Measurements from ENCODE around the gene STK35. TPM values are rescaled to one million over a fixed set of nuclear protein-coding genes. Genes with fewer than 3 reads are reported as not detected.

The STK35 gene
- total RNA-seq, 1 experiment from 2014 or later = 38.2 TPM

GRCh38 chr20:2176946-2177345 is 75.3 kb downstream of the STK35 start:
- TF ChIP-seq CTCF (conservative IDR thresholded peaks at IDR 0.05; ENCODE audit: low read depth, low read length) (no peak), EZH2 (IDR thresholded peaks at IDR 0.05; ENCODE audit: borderline replicate concordance, low read depth, low read length, poor library complexity, severe bottlenecking) (no peak)
- no TSS peak for BruUV-seq (replicated peaks)
- no peak for DNase-seq (ENCODE audit: low spot score)
- no peak overlapping the region for H3K27ac ChIP-seq (ENCODE audit: low read depth, low read length, poor library complexity, severe bottlenecking)
- intact Hi-C loops (cut with micrococcal nuclease; ENCODE audit: unreplicated experiment) = loop anchor here (10.0 kb wide), 1 partner anchor 372 kb away; no protein-coding TSS in a partner anchor
- H3K4me3 ChIP-seq (ENCODE audit: low read depth, low read length, poor library complexity, severe bottlenecking) = no peak overlapping the region
- H3K27me3 ChIP-seq (replicated peaks; ENCODE audit: insufficient read depth, low read depth, low read length, poor library complexity) = no peaks in the 10 kb centered on the region
- no peaks in the 10 kb centered on the region for H3K9me3 ChIP-seq (ENCODE audit: low read depth, low read length, poor library complexity, severe bottlenecking)
- ChIA-PET POLR2A (ENCODE audit: low non-redundant PET) (no interaction called here), CTCF (no interaction called here)
- no peaks in the 10 kb centered on the region for H3K4me1 ChIP-seq (ENCODE audit: insufficient read depth, low read length, poor library complexity, severe bottlenecking)
- H3K36me3 ChIP-seq (ENCODE audit: insufficient read depth, low read length, poor library complexity, severe bottlenecking) = no peaks in the 10 kb centered on the region

- Histone ChIP-seq H3K4me3 (ENCODE audit: low read depth, low read length, poor library complexity, severe bottlenecking) (no peak overlapping the region), H3K27ac (ENCODE audit: low read depth, low read length, poor library complexity, severe bottlenecking) (no peak overlapping the region), H3K4me1 (ENCODE audit: insufficient read depth, low read length, poor library complexity, severe bottlenecking) (no peaks in the 10 kb centered on the region), H3K36me3 (ENCODE audit: insufficient read depth, low read length, poor library complexity, severe bottlenecking) (no peaks in the 10 kb centered on the region), H3K9me3 (ENCODE audit: low read depth, low read length, poor library complexity, severe bottlenecking) (no peaks in the 10 kb centered on the region), H3K27me3 (replicated peaks; ENCODE audit: insufficient read depth, low read depth, low read length, poor library complexity) (no peaks in the 10 kb centered on the region)
- ChIA-PET POLR2A (ENCODE audit: low non-redundant PET) (interaction anchor here (0.7 kb wide), 1 partner anchor 229 kb away, joined by 3 read pairs; no protein-coding TSS in a partner anchor), CTCF (no interaction called here)
- intact Hi-C loops (cut with micrococcal nuclease; ENCODE audit: unreplicated experiment) = loop anchor here (10.0 kb wide), 1 partner anchor 374 kb away; no protein-coding TSS in a partner anchor
- no TSS peak for BruUV-seq (replicated peaks)
- no peak for DNase-seq (ENCODE audit: low spot score)
- TF ChIP-seq CTCF (conservative IDR thresholded peaks at IDR 0.05; ENCODE audit: low read depth, low read length) (no peak), EZH2 (IDR thresholded peaks at IDR 0.05; ENCODE audit: borderline replicate concordance, low read depth, low read length, poor library complexity, severe bottlenecking) (no peak)
Measured at GRCh38 chr20:2178318-2179232, 76.9 kb downstream of the STK35 start.

- no TSS peak for BruUV-seq (replicated peaks)
- TF ChIP-seq CTCF (conservative IDR thresholded peaks at IDR 0.05; ENCODE audit: low read depth, low read length) (no peak), EZH2 (IDR thresholded peaks at IDR 0.05; ENCODE audit: borderline replicate concordance, low read depth, low read length, poor library complexity, severe bottlenecking) (no peak)
- POLR2A ChIA-PET (ENCODE audit: low non-redundant PET) = interaction anchor here (0.9 kb wide), 1 partner anchor 195 kb away, joined by 3 read pairs; no protein-coding TSS in a partner anchor
- no peak overlapping the region for H3K27ac ChIP-seq (ENCODE audit: low read depth, low read length, poor library complexity, severe bottlenecking)
- H3K27me3 ChIP-seq (replicated peaks; ENCODE audit: insufficient read depth, low read depth, low read length, poor library complexity) = no peaks in the 10 kb centered on the region
- H3K4me3 ChIP-seq (ENCODE audit: low read depth, low read length, poor library complexity, severe bottlenecking) = no peak overlapping the region
- no peaks in the 10 kb centered on the region for H3K4me1 ChIP-seq (ENCODE audit: insufficient read depth, low read length, poor library complexity, severe bottlenecking)
- intact Hi-C loops (cut with micrococcal nuclease; ENCODE audit: unreplicated experiment) = loop anchor here (10.0 kb wide), 1 partner anchor 374 kb away; no protein-coding TSS in a partner anchor
- H3K9me3 ChIP-seq (ENCODE audit: low read depth, low read length, poor library complexity, severe bottlenecking) = no peaks in the 10 kb centered on the region
- CTCF ChIA-PET = no interaction called here
- H3K36me3 ChIP-seq (ENCODE audit: insufficient read depth, low read length, poor library complexity, severe bottlenecking) = no peaks in the 10 kb centered on the region
- DNase-seq (ENCODE audit: low spot score) = no peak
Measured at GRCh38 chr20:2179233-2179580, 77.6 kb downstream of the STK35 start.

Measured in A673 (cell line).